AG04449 (cell line): ENCODE data around the gene EFL1.

Source experiments
- CTCF ChIA-PET: fragments of 350-600 bp; formaldehyde crosslinking; extraction: SDS; loops from one replicate; lab custom pipeline; 2021; ENCODE audit warnings: antibody characterized with exemption; lab: Yijun Ruan, JAX
- POLR2A ChIA-PET: fragments of 400-600, 350-600 bp; formaldehyde crosslinking; extraction: SDS; loops from one replicate; lab custom pipeline; 2020; ENCODE audit warnings: antibody characterized with exemption, inconsistent platforms; lab: Yijun Ruan, JAX
- DNase-seq: peaks from one replicate; pipeline ENCODE4 v3.0.0-alpha.2; 2010; ENCODE audit warnings: low read depth, low spot score
- H3K4me3 ChIP-seq: 2 replicates; pipeline ENCODE4 v1.5.1; 2011; ENCODE audit warnings: low read depth, mild to moderate bottlenecking, control low read depth, low read length
- TF ChIP-seq, protein P1 (sequence below): IDR thresholded peaks from one replicate; pipeline ENCODE4 v1.5.1; 2011; ENCODE audit warnings: mild to moderate bottlenecking, moderate library complexity, low read length, control low read depth, inconsistent platforms; ENCODE audit not compliant: insufficient read depth; ENCODE audit errors: missing control alignments

Gene EFL1

DNA sequence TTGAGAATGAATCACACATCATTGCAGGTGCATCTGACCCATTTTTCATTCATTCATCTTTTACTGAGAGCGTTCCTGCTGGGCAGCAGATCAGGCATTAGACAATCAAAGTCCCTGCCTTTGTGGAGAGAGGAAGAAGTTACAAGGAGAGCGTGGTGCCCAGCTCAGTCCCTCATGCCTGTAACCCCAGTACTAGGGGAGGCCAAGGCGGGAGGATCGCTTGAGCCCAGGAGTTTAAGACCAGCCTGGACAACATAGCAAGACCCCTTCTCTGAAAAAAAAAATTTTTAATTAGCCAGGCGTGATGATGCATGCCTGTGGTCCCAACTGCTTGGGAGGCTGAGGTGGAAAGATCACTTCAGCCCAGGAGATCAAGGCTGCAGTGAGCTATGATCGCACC lies 181.8 kb downstream of the EFL1 start:
- TF ChIP-seq, protein P1, sequence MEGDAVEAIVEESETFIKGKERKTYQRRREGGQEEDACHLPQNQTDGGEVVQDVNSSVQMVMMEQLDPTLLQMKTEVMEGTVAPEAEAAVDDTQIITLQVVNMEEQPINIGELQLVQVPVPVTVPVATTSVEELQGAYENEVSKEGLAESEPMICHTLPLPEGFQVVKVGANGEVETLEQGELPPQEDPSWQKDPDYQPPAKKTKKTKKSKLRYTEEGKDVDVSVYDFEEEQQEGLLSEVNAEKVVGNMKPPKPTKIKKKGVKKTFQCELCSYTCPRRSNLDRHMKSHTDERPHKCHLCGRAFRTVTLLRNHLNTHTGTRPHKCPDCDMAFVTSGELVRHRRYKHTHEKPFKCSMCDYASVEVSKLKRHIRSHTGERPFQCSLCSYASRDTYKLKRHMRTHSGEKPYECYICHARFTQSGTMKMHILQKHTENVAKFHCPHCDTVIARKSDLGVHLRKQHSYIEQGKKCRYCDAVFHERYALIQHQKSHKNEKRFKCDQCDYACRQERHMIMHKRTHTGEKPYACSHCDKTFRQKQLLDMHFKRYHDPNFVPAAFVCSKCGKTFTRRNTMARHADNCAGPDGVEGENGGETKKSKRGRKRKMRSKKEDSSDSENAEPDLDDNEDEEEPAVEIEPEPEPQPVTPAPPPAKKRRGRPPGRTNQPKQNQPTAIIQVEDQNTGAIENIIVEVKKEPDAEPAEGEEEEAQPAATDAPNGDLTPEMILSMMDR, result no peak
- ChIA-PET CTCF (interaction anchor here (1.0 to 2.7 kb wide), 7 partner anchors 12 to 671 kb away, joined by 3 to 18 read pairs (median 6); no protein-coding TSS in a partner anchor), POLR2A (interaction anchor here (0.6 kb wide), 1 partner anchor 10 kb away, joined by 3 read pairs; no protein-coding TSS in a partner anchor)
- no peak for DNase-seq
- no peak overlapping the region for H3K4me3 ChIP-seq
